Hematopoietic multipotent progenitor cell treated with erythropoietin and hydrocortisone succinate and interleukin-3 and kit ligand, for 8 days (in vitro differentiated cells): ENCODE results near the gene TP63.

Experiments
- DNase-seq: peaks from one replicate; pipeline ENCODE4 v3.0.0-alpha.2; 2015

TP63 gene

DNA sequence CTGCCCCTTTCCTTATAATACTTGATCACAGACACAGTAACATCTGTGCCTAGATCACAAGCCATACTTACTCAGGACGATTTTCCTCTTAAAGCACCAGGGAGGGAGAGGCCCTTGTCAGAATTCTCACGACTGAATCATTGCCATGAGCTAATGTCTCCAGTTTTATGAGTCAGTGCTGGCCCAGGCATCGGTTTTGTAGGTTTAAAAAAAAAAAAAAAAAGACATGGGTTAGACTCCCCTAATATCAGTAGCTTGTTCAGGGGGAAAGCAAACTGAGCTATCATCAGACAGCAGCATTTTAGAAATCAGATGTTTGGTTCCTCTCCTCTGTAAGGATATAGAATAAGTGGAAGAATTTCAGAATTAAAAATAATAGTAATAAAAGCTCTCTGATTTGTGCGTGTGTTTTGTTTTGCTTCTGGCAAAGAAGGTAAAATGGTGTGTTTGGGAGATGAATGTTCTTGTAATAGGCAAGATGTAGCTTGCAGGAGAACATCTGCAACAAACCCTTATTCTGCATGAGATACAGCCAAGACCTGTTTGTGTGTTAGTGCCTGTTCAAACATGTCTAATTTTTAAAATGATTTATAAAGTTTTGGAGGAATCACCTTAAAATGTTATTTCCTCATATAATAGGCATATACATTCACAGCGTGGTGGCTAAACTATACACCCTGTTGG is 193.6 kb downstream of the TP63 start:
- no peak for DNase-seq

GRCh38 chr3:189826566-189826965 is 195.4 kb downstream of the TP63 start:
- no peak for DNase-seq

DNA sequence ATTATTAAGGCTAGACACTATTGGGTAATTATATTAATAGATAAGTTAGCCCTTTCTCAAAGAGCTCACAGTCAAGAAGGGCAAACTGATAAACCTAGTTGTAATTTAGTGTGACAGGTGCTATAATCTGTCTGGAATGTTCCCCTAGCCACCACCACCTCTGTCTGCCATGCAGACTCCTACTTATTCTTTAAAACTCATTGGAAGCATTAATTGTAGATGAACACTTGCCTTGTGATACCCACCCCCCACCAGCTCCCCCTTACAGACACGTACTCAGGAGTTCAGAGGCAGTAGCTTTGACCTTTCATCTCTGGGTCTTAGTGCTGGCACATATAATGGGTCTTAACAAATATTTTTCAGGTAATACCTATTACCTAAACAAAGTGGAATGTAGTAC is 195.9 kb downstream of the TP63 start:
- no peak for DNase-seq

DNA sequence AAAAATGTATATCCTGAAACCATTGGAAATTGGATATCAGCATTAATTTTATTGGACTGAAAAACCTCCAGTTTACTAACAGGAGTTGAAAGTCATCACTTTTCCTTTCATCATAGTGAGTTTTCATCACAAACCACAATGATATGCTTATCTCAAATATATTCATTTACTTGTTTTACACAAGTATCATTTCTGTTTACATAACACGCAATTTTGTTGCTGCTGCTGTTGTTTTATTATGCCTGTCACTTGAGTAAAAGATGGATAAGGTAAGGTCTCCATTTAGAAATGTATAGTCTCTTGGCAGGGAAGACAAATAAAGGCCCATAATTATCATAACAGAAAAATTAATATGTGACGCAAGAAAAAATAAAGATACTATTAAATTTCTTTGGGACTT is 199.2 kb downstream of the TP63 start:
- no peak for DNase-seq

DNA sequence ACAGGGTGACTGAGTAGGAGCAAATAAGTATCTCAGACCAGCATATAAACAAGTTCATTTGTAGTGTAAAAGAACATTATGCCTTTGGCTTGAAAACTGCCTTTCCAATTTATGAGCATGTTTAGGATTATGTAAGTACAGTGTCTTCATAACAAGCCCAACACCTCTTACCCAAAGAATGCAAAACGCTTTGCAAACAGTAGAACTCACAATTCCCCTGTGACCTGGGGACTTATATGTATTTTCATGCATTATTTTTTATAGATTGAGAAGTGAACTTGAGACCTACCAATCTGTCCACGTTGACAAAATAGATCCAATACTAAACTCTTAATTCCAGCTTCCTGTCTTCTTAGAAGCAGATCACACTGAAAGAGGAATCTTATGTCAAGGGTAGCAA is 202.1 kb downstream of the TP63 start:
- DNase-seq = no peak

DNA sequence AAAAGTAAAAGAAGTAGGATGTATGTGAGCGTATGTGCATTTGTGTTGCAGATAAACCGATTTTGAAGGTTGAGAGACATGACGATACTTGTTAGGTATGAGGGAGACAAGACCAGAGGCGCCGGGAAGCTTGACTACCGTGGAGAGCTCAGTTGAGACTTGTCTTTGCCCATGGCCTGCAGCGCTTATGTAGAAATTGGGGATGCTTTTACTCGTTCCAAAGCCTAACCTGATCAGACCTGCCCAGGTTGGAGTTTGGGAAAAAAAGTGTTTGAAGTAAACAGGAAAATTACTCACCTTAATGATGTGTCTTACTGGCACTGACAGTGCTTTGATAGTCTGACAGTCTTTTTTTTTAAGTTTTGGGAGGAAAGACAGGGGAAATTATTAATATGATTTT is 202.8 kb downstream of the TP63 start:
- DNase-seq = no peak

DNA sequence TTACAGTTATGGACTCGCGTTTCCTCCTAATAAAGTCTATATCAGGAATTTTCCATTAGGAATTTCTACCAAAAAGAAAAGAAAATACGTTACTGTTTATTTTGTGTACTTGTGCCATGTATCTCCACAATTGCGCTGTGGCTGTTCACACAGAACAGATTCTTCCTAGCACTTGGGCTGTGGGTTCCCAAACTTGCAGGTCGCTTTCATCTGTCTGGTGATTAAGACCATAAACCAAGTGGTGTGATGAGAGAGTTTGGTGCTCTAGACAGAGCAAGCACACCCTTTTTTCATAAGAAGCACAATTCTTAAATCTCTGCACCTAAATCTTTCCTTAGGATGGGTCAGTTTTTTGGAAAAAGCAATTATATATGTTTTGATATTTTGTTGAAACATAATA is 203.3 kb downstream of the TP63 start:
- no peak for DNase-seq

DNA sequence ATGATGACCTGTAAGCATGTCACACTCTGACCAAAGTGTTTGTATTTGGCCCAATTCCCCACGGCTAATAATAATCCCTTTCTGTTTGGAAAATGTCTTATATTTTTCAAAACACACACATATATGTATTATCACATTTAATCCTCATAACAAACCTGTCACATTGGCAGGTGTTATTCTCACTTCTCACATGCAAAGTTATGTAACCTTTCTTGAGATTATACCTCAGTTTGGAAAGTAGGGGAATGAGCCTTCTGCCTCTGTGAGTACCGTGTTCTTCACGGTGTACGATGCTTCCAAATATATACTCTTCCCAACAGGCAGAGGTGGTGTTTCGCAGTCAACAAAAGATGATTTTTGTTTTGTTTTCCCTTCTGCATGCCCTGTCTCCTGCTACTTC is 205.6 kb downstream of the TP63 start:
- no peak for DNase-seq

GRCh38 chr3:189838291-189838690 is 207.1 kb downstream of the TP63 start:
- no peak for DNase-seq

DNA sequence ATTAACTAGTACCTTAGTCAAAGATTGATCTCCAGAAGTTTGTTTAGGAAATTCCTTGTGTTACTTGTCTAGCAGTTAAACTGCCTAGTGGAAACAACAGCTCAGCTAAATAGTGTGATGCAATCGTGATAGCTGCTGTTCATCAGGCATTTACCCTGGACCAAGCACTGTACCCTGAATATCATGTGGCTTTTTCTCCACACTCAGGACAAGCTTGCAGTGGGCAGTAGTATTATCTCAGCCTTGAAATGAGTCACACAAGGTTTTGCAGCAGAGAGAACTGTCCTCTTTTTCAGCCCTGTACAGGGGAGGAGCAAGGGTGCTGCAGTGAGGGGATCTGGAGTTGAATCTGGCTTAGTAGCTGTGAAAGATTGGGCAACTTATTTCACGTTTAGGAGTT is 208.4 kb downstream of the TP63 start:
- DNase-seq = no peak

- no peak for DNase-seq
These were observed 210.4 kb downstream of the TP63 start for GRCh38 chr3:189841473-189842205.

DNA sequence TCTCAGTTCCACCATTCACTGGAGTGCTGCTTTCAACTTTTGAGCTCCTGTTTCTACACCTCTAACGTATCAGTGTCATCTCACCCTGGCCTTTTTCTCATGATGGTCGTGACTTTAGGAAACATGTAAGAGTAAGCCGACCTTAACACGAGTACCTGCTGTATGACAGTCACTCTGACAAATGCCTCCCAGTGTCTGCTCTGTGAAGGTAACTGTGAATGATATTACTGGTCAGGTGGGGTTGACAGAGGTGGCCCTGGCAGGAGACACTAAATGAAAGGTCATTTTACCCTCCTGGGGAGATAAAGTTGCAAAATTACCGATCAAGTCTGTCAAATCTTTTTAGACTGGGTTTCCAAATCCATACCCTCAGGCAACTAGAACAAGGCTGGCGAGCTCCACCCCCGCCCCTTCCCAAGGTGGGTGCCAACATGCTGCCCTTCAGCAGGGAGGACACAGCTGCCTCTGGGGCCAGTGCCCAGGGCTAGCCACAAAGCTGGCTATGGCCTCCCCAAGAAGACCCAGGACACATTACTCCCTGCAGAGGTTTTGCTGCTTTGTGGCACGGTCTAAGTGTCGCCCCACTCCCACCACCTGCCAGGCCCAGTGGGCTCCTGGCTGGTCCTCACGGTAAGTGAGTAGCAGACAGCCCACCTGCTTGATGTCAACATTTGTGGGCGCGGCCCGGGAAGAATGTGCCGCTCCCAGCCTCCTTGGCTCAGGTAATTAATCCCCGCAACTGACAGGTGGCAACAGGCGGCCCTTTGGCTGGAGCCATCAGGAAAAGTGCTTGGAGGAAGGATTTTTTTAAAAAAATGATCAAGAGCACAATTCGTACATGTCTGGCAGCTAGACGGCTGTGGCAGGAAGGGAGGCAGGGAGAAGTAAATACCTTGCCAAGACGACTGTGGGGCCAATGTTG is 211.8 kb downstream of the TP63 start:
- no peak for DNase-seq

DNA sequence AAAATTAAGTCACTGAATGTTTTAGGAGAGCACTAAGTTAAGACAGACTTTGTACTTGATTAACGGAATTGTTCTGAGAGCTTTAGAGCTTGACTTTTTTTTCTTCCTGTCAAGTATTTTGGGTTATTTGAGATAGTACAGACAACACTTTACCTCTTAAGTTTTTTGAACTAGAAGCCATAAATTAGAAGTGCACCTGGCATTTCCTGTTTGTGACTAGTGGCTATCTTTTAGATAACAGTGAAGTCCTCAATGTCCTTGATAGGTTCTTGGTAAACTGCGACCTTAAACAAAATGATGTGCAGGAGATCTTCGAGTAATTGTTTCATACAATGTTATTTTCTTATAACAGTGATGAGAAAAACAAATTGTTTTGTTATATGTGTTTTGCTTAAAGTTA is 213.9 kb downstream of the TP63 start:
- no peak for DNase-seq

GRCh38 chr3:189848395-189849040 is 217.3 kb downstream of the TP63 start:
- no peak for DNase-seq

- no peak for DNase-seq
These were observed 218.1 kb downstream of the TP63 start for GRCh38 chr3:189849262-189849661.

GRCh38 chr3:189851682-189852081 is 220.5 kb downstream of the TP63 start:
- DNase-seq = no peak

DNA sequence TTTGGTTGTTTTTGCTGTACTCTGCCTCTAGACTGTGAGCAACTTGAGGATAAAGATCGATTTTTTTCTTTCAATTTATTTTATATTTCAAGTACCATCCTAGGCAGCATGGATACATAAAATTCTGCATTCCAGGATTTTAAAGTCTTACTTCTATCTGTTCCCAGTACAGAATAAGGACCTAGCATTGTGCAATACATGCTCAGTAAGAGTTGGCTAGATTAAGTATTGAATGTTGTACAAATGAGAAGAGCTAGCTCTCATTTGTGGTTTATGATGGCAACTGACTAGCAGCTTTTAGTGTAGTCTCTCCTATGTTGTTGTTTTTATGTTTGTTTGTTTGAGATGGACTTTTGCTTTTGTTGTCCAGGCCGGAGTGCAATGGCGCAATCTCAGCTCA is 222.7 kb downstream of the TP63 start:
- DNase-seq = no peak

DNA sequence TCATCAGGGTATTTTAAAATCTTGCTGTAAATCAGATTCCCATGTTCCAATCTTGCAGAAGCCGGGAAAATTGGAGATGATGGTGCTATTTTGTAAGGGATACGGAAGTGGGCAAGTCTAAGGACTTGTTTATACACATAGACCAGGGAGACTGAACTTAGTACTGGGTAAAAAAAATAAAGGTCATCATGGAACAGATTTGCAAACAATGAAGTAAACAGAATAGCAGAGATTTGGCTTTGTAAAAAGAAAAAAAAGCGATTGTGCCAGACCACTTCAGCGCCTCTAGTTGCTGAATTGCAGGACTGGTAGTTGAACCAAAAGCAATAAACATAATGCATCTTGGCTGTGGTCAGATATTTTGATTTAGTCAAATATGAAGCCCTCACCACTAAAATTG is 229.1 kb downstream of the TP63 start:
- DNase-seq = no peak

DNA sequence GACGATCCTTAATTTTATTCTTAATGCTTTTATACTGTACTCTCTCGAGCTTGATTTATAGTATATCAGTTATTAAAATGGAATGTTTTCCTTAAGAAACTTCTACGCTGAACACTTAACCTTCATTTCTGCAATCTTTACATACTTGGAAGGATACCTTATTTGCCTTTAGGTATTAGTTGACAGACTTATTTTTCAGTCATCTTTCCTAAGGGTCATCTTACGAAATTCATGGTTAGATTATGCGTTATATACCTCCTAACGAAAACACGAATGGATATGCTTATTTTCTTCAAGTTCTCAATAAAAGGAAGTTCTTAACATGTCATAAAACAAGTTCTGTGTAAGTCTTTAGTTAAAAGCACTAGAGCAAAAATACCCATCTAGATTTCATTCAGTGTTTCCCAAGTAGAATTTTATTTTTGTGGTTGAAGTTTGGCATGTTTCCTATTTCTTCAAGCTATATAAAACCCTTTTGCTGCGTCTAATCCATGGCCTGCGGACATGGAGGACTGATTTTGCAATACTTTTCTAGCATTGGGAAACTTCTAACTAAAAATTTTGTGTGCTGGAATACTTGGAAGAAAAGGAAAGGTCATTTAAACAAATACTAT is 231.3 kb downstream of the TP63 start:
- no peak for DNase-seq

DNA sequence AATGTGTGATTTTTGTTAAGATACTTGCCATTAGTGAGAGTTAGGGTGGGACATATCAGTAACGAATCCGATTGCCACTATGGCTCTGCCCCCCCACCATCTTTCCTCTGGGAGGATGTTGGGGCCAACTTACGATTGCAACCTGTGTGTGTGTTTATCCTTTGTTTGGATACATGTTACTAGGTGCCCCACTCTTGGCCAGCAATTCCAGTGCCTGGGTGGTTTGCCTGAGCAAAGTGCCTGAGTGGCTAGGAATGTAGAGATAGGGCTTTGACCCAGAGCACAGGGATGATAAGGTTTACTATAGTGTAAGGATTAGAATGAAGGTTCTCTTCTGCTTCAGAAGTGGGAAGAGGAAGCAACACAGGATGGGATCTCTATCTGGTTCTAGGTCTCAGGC is 231.8 kb downstream of the TP63 start:
- DNase-seq = no peak

DNA sequence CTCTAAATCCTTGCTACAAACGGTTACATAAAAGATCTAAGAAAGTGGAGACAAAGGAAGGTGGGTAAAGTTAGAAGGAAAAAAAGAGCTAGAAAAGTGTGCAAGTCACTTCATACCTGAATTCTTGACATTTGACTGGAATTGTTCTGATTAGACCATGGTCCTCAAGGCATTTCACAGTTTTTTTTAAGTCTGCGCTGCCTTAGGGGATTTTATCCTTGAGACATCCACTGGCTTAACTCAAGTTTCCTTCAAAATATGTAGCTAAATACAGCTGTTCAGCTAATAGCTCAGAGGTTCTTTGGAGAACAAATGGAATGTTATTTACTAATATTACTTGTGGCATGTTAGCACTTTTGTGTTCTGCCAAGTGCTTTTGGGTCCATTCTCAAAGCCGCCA is 236.9 kb downstream of the TP63 start:
- DNase-seq = no peak

DNA sequence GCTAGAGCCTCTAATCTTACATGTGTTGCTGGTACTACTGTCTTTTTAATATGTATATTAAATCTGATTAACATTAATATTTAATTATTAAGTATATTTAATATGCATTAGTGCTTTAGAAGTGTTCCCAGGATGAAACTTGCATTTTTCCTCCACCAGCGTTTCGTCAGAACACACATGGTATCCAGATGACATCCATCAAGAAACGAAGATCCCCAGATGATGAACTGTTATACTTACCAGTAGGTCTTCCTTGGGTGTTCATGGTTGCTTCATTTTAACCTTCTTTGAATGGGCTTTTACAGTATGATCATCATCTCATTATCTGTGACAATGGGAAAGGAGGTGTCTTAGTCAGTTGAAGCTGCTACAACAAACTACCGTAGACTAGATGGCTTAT is 238.0 kb downstream of the TP63 start:
- DNase-seq = no peak

DNA sequence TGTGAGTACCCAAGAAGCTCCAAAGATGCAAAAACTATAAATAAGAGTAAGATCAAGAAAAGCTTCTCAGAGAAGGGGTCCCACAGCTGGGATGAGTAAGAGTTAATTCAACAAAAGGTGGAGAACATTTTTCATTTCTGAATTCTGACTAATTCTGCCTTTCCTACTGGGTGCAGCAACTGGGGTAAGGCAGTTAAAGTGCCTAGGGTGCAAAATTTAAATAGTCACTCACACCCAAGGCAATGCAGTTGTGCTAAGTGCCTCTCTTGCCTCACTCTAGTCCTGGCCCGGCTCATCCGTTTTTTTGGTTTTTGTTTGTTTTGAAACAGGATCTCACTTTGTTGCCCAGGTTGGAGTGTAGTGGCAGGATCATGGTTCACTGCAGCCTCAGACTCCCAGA is 240.2 kb downstream of the TP63 start:
- no peak for DNase-seq
